ENCODE results near the gene CEACAM1.

DNA sequence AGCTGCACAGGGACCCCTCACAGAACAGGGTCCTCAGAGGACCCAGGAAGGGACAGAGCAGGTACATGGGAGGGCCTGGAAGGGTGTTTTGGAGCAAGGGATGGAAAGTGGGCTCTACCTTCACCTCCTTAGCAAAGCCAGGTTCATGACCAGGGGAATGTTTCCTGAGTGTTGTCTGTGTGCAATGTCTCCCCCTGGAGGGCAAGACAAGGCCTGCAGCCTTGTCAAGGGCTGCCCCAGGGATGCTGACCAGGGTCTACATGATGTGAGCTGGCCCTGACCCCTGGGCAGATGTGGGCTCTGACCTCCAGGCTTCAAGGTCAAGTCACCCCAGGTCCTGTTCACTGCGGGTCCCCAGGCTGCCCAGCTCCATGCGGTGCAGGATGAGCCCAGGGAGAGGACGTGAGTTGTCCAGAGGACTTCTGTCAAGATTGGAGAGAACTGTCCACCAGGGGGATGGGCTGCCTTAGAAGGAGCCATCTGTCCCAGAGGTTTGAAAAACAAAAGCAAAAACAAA lies 1.0 kb upstream of the CEACAM1 start:
- TF ChIP-seq POLR2AphosphoS5 (IDR thresholded peaks at IDR 0.05) (peak in 2 of 3 donors; percentile 44 to 73), POLR2A (IDR thresholded peaks at IDR 0.05) (no peak)

All from breast epithelium (tissue), 3 donors.